H7 (cell line): ENCODE results near the gene OSR1. TPM values are rescaled to one million over a fixed set of nuclear protein-coding genes. Genes with fewer than 3 reads are reported as not detected.
"Not testable (repeated sequence)": the region's sequence is repeated elsewhere in the genome, so short reads cannot be mapped to it uniquely, and the experiment has no call there.

Experiments
- DNase-seq: peaks from one replicate; pipeline ENCODE4 v3.0.0; 2012
- H3K27me3 ChIP-seq: 2 replicates; pipeline ENCODE4 v1.6.0; 2011; ENCODE audit warnings: mild to moderate bottlenecking, low read length; ENCODE audit not compliant: control insufficient read depth, insufficient read depth
- H3K36me3 ChIP-seq: replicated peaks from 2 replicates; pipeline ENCODE4 v1.5.1; 2011; ENCODE audit warnings: low read length; ENCODE audit not compliant: control insufficient read depth, insufficient read depth
- H3K4me3 ChIP-seq: 2 replicates; pipeline ENCODE4 v1.5.1; 2011; ENCODE audit warnings: low read depth, mild to moderate bottlenecking, control low read depth, low read length, moderate library complexity; ENCODE audit not compliant: insufficient read depth
- total RNA-seq: library from RNA; depleted of rRNA; stranded (reverse); fragments of >200 nt; shearing (Covaris generic); gene quantifications from 2 replicates; pipeline ENCODE4 v1.2.3, GENCODE V29; 2014; rRNA removed

Gene OSR1
- 0.44 TPM in 1 of 2 replicates, not detected in the other for total RNA-seq

DNA sequence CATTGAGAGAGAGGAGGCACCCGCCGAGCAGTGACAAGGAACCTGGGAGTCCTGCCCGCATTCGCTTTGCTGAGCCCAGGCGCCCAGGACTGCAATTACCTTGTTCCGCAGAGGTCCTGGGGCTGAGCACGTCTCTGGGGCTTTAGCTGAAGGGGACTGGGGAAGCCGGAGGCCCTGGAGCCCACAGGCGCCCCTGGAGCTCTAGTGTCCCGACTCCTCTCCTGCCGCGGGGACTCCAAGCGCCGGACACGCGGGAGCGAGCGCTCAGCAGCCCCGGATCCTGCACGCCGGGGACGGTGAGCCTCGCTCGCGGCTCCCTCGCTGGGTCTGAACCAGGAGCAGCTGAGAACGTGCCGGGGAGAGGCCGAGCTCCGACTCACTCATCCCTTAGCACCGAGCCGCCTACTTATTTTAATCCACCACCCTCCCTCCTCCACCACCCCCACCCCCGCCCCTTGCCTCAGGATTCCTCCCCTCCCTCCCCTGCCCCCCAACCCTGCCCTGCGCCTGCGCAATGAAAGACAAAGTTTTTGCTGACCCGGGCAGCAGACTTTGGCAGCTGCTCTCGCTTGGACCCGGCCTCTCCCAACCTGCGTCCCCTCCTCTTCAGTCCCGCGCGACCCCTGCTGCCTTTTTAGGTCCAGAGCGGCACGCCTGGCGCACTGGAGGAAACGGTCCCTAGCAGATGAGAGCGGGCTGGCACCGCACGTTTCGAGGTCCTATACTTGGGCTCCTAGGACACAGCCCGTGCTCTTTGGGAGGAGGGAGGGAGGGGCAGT lies at the start of gene OSR1:
OSR1 (minus strand) TSS at position 382 of the 779 bp plus-strand sequence. CDS start 4,818 bp downstream, outside the sequence.
- Histone ChIP-seq H3K27me3 (peaks cover 99% of the 10 kb centered on the region), H3K4me3 (peak within 1 kb of the TSS; percentile 40), H3K36me3 (no peaks in the 10 kb centered on the region)
- DNase-seq: peak; percentile 94

DNA sequence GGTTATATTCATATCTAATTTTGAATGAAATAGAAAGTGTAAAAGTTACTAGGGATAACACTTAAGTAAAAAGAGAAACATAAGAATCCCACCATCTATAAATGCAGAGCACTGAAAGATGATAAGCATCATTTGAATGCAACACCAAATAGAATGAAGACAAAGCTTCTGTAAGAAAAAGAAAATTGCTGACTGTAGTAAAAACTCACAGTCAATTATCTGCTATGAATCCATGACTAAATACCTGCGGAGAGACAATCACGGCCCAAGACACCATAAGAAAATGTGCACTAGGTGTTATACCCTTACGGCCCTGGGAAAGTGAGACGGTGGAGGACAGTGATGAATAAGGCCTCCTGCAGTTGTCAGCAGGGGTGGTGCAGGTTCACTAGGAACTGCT lies 45.4 kb upstream of the OSR1 start:
- Histone ChIP-seq H3K36me3 (no peaks in the 10 kb centered on the region), H3K4me3 (no peak overlapping the region), H3K27me3 (no peaks in the 10 kb centered on the region)
- no peak for DNase-seq

DNA sequence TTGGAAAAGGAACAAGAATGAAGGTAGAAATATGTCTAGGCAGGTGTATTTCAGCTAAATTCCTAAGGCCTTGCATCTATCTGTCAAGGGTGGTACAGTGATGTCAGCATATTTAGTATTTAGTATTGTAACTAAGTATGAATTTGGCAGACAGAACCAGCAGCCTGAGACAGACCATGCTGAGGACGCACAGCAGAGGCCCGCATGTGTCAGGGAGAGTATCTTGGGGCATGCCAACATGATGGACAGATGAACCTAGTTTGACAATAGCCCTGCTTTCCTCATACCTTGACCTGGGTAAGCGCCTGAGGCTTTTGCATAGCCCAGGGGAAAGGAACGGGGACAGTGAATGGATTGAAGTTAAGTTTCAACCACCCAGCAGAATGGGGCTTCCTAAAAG lies 33.8 kb upstream of the OSR1 start:
- no peak overlapping the region for H3K4me3 ChIP-seq
- DNase-seq: no peak
- no peaks in the 10 kb centered on the region for H3K36me3 ChIP-seq
- H3K27me3 ChIP-seq: no peaks in the 10 kb centered on the region

DNA sequence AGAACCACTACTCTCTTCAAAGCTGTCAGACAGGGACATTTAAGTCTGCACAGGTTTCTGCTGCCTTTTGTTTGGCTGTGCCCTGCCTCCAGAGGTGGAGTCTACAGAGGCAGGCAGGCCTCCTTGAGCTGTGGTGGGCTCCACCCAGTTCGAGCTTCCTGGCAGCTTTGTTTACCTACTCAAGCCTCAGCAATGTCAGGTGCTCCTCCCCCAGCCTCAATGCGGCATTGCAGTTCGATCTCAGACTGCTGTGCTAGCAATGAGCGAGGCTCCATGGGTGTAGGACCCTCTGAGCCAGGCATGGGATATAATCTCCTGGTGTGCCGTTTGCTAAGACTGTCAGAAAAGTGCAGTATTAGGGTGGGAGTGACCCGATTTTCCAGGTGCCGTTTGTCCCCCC lies 31.0 kb upstream of the OSR1 start:
- not testable (repeated sequence) for H3K4me3 ChIP-seq, H3K27me3 ChIP-seq, DNase-seq, H3K36me3 ChIP-seq

DNA sequence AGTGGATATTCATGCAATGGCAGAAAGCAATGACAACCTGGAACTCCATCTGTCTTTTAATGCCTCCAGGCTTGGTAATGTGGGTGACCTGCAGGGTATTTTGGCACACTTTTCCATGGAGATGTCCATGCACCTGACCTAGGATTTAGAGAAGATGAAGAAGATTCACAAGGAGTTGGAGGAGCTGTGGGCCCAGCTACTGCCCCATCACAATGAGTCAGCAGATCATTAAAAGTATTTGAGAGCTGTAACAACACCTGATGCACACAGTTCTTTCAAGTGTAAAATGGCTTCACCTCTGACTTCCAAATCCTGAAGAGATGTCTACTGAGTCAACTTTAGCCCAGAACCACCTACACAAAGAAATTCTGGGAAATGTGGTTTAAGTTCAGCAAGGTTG lies 22.1 kb upstream of the OSR1 start:
- Histone ChIP-seq H3K4me3 (no peak overlapping the region), H3K27me3 (no peaks in the 10 kb centered on the region), H3K36me3 (no peaks in the 10 kb centered on the region)
- DNase-seq: no peak

DNA sequence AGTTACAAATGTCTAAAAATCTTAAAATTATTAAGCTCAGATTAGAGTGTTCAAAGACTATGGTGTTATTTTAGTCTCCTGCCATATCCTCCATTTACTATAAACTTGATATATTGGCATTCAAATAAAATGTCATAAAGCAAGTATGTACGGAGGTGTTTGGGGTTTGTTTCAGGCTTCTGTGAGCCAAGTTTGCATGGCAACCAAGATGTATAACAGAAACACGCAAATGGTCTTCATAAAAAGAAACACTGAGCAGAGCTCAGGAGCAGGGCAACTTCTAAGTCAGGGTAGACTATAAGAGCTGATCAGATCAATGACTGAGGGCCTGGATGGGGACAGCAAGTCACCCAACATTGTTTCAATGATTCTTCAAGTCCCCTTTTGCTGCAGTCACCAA lies 20.5 kb upstream of the OSR1 start:
- Histone ChIP-seq H3K27me3 (no peaks in the 10 kb centered on the region), H3K4me3 (no peak overlapping the region), H3K36me3 (no peaks in the 10 kb centered on the region)
- DNase-seq: no peak

DNA sequence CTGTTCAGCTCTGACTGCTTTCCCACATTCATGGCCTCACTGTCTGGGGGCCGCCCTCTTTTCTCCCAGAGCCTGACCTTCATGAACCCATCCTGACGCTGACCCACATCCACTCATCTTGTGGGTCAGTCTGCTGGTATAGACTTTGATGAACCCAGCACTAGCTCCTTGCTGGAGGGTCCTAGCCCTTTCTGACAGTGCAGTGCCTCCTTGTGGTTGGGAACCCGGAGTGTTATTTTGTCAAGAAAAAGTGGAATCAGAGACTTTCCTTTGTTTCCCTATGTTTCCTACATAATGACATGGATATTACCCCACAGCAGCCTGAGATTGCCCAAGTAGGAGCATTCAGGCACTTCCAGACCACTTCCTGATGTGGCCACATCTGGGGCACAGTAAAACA lies 19.3 kb upstream of the OSR1 start:
- Histone ChIP-seq H3K4me3 (no peak overlapping the region), H3K36me3 (no peaks in the 10 kb centered on the region), H3K27me3 (no peaks in the 10 kb centered on the region)
- peak; percentile 25 for DNase-seq

DNA sequence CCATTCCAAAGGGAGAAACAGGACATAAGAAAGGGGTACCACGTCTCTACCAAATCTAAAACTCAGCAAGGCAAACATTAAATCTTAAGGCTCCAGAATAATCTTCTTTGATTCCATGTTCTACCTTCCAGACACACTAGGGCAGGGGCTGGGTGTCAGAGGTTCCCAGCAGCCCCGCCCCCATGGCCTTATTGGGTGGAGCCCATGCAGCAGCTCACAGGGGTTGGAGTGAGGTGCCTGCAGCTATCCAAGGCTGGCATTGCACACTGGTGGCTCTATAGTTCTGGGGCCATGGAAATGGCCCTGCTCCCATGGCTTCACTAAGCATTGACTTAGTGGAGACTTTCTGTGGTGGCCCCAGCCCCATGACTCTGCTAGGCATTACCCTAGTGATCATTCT lies 14.9 kb upstream of the OSR1 start:
- no peaks in the 10 kb centered on the region for H3K36me3 ChIP-seq

DNA sequence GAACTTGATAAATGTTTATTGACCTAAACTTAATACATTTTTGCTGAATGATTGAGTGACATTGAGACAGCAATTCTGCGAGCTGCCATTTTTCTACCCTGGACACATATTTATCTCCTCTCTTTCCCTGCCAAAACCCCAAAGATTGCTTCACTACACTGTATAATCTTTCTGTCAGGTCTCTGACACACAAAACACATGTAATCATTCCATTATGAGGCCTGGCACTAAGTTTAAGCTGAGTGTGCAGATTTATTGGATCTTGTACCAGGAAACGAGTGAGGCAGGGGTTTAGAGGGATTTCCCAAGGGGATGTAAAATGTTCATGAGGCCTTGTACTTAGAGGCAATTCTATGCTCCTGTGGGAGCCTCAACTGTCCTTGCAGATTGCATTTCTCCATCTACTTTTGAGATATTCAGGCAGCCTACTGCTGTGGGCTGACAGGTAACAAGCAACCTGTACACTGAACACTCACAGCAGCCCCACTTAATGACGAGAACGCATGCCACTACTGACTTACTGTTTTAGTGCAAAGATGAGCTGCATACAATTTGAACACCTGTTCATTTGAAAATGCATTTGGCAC lies 13.7 kb upstream of the OSR1 start:
- H3K27me3 ChIP-seq: no peaks in the 10 kb centered on the region; the same call in 1 of the 2 replicates
- DNase-seq: no peak

More for the DNA sequence above, 14.9 kb upstream of the OSR1 start:
- DNase-seq: no peak
- no peak overlapping the region for H3K4me3 ChIP-seq
- H3K27me3 ChIP-seq: no peaks in the 10 kb centered on the region

DNA sequence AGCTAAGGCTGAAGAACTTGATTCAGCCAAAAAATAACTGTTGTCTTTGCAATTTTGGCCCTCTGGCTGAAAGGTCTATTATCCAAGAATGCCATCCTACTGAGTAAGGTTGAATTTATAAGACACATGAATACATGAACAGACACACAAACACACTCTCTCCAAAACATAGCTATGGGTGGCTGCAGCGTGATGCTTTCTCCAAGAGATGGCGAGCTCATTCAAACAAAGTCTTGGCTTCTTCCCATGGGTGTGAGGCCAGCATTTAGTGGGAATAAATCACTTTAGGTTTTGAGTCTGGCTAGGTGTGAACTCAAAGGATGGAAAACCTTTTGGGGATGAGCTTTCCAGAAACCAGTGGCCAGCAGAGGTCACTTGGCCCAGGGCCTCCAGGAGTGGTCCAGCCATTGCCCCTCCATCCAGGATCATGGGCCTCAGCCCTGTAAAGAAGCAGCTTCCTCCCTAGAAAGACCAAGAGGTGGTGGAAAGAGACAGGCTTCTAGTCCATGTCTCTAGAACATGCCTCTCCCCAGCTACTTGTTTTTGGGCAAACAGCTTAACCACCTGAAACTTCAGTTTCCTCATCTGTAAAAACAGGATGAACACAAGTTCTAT lies 11.0 kb upstream of the OSR1 start:
- Histone ChIP-seq H3K4me3 (no peak overlapping the region), H3K36me3 (no peaks in the 10 kb centered on the region), H3K27me3 (peaks cover 20% of the 10 kb centered on the region)
- DNase-seq: no peak

More for the DNA sequence above, 13.7 kb upstream of the OSR1 start:
- no peak overlapping the region for H3K4me3 ChIP-seq
- H3K36me3 ChIP-seq: no peaks in the 10 kb centered on the region

DNA sequence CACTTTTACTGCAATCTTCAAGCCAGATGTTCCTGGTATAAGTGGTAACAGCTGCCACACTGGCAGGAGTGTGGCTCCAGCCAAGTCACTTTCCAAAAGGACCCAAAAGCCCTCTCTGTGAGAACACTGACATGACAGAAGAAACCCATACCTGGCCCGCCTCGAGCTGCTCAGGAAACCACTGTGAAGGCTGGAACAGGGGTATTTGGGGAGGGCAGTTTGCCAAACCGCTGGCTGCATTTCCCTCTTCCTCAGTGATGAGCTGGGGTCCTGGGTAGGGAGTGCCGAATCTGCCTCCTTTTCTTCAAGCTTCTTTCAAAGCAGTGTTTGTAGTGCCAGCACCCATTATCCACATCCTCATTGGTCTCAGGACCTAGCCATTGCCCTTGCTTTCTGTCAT lies 10.3 kb upstream of the OSR1 start:
- H3K27me3 ChIP-seq: peaks cover 27% of the 10 kb centered on the region
- no peaks in the 10 kb centered on the region for H3K36me3 ChIP-seq
- no peak overlapping the region for H3K4me3 ChIP-seq
- DNase-seq: no peak

DNA sequence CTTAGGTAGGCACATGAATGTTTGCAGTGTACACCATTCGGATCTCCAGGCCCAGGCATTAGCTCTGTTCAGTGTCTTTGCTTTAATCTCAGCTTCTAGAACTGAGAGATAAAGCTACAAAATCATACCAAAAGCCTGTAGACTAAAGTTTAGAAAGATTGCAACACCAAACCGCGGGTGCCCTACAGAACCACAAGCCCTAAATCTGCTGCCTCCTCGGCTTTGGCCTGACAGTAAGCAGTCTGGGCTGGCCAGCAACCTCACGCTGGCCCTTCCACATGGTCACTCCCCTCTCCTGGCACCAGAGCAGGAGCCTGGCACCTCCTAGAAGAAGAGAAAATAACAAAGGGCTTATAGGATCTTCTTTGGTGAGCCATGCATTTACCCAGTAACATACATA lies 8.9 kb upstream of the OSR1 start:
- Histone ChIP-seq H3K27me3 (peaks cover 41% of the 10 kb centered on the region), H3K36me3 (no peaks in the 10 kb centered on the region), H3K4me3 (no peak overlapping the region)

DNA sequence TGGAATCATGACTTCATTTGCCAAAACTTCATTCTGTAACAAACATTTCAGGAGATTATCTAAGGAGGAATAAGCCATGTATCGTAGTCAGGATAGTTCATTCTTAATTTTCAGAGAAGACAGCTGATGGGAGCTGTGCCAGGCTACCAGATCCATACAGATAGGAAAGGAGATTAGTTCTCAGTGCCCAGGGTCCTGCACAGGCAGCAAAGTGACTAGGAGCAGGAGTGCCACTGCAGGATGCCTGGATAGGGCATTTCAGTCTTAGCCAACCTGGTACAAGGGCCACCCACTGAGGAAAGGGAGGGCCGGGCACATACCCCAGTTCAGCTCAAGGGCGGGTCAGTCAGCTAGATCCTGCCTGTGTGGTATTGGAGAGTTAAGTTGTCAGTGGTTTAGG lies 6.7 kb upstream of the OSR1 start:
- H3K4me3 ChIP-seq: no peak overlapping the region
- H3K27me3 ChIP-seq: peaks cover 63% of the 10 kb centered on the region
- H3K36me3 ChIP-seq: no peaks in the 10 kb centered on the region
- DNase-seq: no peak

More for the DNA sequence above, 8.9 kb upstream of the OSR1 start:
- DNase-seq: no peak

DNA sequence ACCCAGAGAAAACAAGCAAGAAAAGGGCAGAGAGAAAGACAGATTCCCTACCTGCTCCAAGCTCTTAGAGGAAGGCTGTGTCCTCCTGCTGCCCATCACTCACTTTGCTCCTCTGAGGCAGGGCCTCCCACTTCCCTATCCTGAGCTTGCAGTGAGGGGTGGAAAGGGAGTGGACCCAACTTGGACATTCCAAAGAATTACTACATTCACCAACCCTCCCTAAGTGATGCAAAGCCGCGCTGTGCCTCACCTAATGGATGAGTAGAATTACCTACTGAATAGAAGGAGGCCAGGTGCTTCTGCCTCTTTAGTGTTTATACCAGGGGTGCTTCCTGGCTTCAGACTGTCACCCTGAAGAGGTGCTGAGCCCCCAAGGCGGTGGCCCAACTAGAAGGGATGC lies 5.6 kb upstream of the OSR1 start:
- H3K4me3 ChIP-seq: no peak overlapping the region
- H3K27me3 ChIP-seq: peaks cover 75% of the 10 kb centered on the region
- no peak for DNase-seq
- H3K36me3 ChIP-seq: no peaks in the 10 kb centered on the region

DNA sequence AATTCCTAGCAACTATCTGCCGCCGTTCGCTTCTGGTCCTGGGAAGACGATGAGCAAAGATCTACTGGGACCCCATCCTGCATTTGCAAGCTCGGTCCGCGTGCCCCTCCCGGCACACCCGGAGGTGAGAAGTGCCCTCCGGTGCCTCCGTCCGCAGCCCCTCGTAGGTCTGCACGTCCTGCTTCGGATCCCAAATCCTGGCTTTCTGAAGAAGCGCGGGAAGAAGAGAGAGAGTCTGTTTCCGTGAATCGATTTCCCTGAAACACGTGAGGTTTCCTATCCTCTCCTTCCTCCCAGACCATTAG lies 5.0 kb upstream of the OSR1 start:
- H3K36me3 ChIP-seq: no peaks in the 10 kb centered on the region
- H3K4me3 ChIP-seq: peak overlapping the region; percentile 3; the same call in 1 of the 2 replicates
- H3K27me3 ChIP-seq: peaks cover 79% of the 10 kb centered on the region
- no peak for DNase-seq
